ENCODE measurements around the gene NANS. TPM values are rescaled to one million over a fixed set of nuclear protein-coding genes. Genes with fewer than 3 reads are reported as not detected.
"Not testable (repeated sequence)": the region's sequence is repeated elsewhere in the genome, so short reads cannot be mapped to it uniquely, and the experiment has no call there.

The NANS gene
- total RNA-seq, 1 donor from 2014 or later = 22.9 TPM

DNA sequence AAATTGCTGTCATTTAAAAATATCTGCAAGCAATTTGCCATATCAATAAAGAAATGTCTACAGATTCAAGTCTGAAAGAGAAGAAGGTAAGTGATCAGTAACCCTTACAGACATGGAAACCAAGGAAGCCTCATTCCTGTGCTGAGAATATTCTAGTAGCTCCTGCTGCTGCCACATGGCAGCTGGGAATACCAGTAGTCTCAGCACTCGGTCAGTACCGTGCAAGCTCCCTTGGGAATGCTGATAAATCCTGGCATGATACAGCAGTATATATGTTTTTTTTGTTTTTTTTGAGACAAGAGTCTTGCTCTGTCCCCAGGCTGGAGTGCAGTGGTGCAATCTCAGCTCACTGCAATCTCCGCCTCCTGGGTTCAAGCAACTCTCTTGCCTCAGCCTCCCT, 27.9 kb downstream of the NANS start:
- H3K27me3 Mint-ChIP-seq (ENCODE audit: unreplicated experiment) = peaks cover 9% of the 10 kb centered on the region
- peaks cover 5% of the 10 kb centered on the region for H3K9me3 Mint-ChIP-seq (ENCODE audit: unreplicated experiment)
- peaks cover 2% of the 10 kb centered on the region for H3K4me1 Mint-ChIP-seq (ENCODE audit: low read depth, unreplicated experiment)
- TF ChIP-seq, protein P1, sequence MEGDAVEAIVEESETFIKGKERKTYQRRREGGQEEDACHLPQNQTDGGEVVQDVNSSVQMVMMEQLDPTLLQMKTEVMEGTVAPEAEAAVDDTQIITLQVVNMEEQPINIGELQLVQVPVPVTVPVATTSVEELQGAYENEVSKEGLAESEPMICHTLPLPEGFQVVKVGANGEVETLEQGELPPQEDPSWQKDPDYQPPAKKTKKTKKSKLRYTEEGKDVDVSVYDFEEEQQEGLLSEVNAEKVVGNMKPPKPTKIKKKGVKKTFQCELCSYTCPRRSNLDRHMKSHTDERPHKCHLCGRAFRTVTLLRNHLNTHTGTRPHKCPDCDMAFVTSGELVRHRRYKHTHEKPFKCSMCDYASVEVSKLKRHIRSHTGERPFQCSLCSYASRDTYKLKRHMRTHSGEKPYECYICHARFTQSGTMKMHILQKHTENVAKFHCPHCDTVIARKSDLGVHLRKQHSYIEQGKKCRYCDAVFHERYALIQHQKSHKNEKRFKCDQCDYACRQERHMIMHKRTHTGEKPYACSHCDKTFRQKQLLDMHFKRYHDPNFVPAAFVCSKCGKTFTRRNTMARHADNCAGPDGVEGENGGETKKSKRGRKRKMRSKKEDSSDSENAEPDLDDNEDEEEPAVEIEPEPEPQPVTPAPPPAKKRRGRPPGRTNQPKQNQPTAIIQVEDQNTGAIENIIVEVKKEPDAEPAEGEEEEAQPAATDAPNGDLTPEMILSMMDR (IDR thresholded peaks at IDR 0.05; ENCODE audit: partially characterized antibody, unreplicated experiment) = no peak
- no peak for DNase-seq
- no peak overlapping the region for H3K27ac Mint-ChIP-seq (ENCODE audit: unreplicated experiment)
- peaks cover 4% of the 10 kb centered on the region for H3K36me3 Mint-ChIP-seq (ENCODE audit: unreplicated experiment)
- no peak overlapping the region for H3K4me3 Mint-ChIP-seq (ENCODE audit: unreplicated experiment)

DNA sequence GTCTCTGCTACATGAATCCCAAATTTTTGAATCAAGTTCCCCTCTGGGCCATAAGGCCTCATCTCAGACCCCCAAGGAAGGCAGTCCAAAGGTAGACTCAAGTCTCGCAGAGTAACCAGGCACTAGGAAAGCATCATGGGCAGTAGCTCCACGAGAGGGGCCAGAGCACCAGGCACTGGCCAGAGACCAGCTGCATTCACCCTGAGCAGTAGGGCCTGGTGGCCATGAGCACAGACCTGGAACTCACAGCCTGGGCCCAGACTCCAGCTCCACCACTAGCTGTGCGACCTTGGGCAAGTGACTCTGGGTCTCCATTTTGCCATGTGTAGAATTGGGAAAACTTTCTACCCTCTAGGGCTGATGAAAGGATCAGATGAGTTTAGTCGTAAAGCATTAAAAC, 28.5 kb downstream of the NANS start:
- Mint-ChIP-seq H3K27ac (ENCODE audit: unreplicated experiment) (no peak overlapping the region), H3K27me3 (ENCODE audit: unreplicated experiment) (peaks cover 9% of the 10 kb centered on the region), H3K36me3 (ENCODE audit: unreplicated experiment) (peaks cover 4% of the 10 kb centered on the region), H3K9me3 (ENCODE audit: unreplicated experiment) (peaks cover 5% of the 10 kb centered on the region), H3K4me1 (ENCODE audit: low read depth, unreplicated experiment) (peaks cover 2% of the 10 kb centered on the region), H3K4me3 (ENCODE audit: unreplicated experiment) (no peak overlapping the region)
- TF ChIP-seq, protein P1 (IDR thresholded peaks at IDR 0.05; ENCODE audit: partially characterized antibody, unreplicated experiment) = no peak
- no peak for DNase-seq

DNA sequence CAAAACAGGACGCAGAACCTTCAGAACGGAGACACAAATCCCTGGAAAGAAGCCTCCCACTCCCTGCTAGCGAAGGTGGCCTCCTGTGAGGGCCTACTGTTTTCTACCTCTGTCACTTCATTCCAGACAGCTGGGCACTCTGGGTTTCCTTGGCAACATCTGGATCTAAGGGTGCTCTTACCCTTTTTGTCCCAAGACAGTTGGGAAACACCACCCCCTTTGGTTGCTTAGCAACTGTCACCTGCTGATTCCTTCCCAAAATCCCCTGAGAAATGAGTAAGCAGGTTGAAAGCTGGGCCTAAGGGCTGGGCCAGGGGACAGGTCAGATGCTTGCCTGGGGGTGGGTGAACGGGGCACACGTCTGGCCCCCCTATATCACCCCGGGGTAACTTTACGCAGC, 29.4 kb downstream of the NANS start:
- Mint-ChIP-seq H3K27ac (ENCODE audit: unreplicated experiment) (no peak overlapping the region), H3K36me3 (ENCODE audit: unreplicated experiment) (peaks cover 4% of the 10 kb centered on the region), H3K4me3 (ENCODE audit: unreplicated experiment) (no peak overlapping the region), H3K9me3 (ENCODE audit: unreplicated experiment) (peaks cover 7% of the 10 kb centered on the region), H3K4me1 (ENCODE audit: low read depth, unreplicated experiment) (peaks cover 2% of the 10 kb centered on the region), H3K27me3 (ENCODE audit: unreplicated experiment) (peaks cover 11% of the 10 kb centered on the region)
- no peak for DNase-seq
- TF ChIP-seq, protein P1 (IDR thresholded peaks at IDR 0.05; ENCODE audit: partially characterized antibody, unreplicated experiment) = no peak

DNA sequence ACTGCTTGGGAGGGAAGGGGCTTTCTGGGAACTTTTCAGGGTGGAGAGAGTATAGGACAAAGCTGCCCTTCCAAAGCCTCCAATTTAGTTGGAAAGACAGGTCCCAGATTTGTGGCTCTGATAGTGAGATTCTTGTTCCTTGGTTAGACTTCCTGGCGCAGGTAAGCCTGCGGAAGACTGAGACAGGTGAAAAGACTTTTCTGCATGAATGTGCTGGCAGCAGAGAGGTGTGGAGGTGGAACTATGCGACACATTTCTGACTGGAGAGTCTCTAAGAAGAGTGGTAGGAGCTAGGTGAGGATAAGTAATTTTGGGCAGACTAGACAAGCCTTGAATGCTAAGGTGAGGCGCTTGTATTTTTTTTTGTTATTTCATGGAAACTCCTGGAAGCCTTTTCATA, 29.9 kb downstream of the NANS start:
- Mint-ChIP-seq H3K27ac (ENCODE audit: unreplicated experiment) (no peak overlapping the region), H3K4me3 (ENCODE audit: unreplicated experiment) (peak overlapping the region; percentile 45), H3K9me3 (ENCODE audit: unreplicated experiment) (peaks cover 7% of the 10 kb centered on the region), H3K36me3 (ENCODE audit: unreplicated experiment) (peaks cover 4% of the 10 kb centered on the region), H3K27me3 (ENCODE audit: unreplicated experiment) (peaks cover 11% of the 10 kb centered on the region), H3K4me1 (ENCODE audit: low read depth, unreplicated experiment) (peaks cover 2% of the 10 kb centered on the region)
- TF ChIP-seq, protein P1 (IDR thresholded peaks at IDR 0.05; ENCODE audit: partially characterized antibody, unreplicated experiment) = no peak
- DNase-seq = no peak

DNA sequence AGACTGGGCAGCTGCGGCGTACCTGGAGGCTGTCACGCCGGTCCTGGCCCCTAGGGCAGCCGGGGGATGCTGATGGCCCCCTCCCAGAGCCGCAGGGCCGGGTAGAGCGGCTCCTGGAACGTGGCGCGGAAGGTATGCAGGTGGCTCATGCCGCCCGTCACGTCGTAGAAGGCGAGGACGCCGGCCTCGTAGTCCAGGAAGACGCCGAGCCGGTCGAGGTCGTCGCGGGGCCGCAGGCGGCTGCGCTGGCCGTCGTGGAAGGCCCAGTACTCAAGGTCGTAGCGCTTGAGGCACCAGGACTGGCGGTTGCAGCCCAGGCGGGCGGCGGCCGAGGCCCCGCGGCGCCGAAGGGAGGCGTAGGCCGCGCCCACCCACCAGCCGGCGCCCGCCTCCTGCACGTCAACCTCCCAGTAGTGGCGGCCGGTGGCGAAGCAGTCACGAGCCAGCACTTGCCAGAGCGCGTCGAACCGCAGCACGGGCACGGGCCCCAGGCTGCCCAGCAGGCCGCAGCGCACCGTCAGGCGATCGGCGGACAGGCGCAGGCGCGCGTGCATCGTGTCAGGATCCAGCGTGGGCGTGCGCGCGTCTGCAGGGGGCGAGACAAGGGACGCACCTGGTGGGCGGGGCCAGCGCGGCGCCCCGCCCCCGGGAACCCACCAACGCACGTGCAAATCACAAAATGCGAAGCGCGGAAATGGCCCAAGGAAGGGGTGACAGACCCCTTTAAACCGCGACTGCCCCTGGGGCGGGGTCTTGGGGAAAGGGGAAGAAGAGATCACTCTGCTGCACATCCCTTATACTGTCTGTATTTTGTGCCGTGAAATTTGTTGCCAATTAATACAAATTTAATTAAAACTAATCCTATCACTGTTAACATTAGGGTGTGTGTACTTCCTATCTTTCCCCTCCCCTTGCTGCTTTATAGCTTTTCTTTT, 31.2 kb downstream of the NANS start:
- Mint-ChIP-seq H3K27me3 (ENCODE audit: unreplicated experiment) (peaks cover 11% of the 10 kb centered on the region), H3K4me3 (ENCODE audit: unreplicated experiment) (peak overlapping the region; percentile 23), H3K27ac (ENCODE audit: unreplicated experiment) (no peak overlapping the region), H3K36me3 (ENCODE audit: unreplicated experiment) (peaks cover 4% of the 10 kb centered on the region), H3K9me3 (ENCODE audit: unreplicated experiment) (peaks cover 7% of the 10 kb centered on the region), H3K4me1 (ENCODE audit: low read depth, unreplicated experiment) (peaks cover 2% of the 10 kb centered on the region)
- TF ChIP-seq, protein P1 (IDR thresholded peaks at IDR 0.05; ENCODE audit: partially characterized antibody, unreplicated experiment) = peak; percentile 35
- peak; percentile 77 for DNase-seq

DNA sequence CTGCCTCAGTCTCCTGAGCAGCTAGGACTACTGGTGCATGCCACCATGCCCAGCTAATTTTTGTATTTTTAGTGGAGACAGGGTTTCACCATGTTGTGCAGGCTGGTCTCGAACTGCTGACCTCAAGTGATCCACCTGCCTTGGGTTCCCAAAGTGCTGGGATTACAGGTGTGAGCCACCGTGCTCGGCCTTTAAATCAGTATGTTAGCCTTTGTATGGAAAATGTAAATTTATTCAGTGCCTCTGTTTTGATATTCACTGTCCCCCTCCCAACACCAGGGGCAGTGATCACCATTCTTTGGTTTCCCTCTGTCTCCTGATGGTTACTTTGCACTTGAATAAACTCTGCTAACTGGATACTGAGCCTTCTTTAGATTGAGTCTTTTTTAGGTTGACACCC, 34.1 kb downstream of the NANS start:
- not testable (repeated sequence) for H3K4me1 Mint-ChIP-seq (ENCODE audit: low read depth, unreplicated experiment); H3K36me3 Mint-ChIP-seq (ENCODE audit: unreplicated experiment); H3K4me3 Mint-ChIP-seq (ENCODE audit: unreplicated experiment); H3K27ac Mint-ChIP-seq (ENCODE audit: unreplicated experiment); DNase-seq; H3K9me3 Mint-ChIP-seq (ENCODE audit: unreplicated experiment)
- peaks cover 14% of the 10 kb centered on the region for H3K27me3 Mint-ChIP-seq (ENCODE audit: unreplicated experiment)
